ENCODE measurements around the gene SERINC2.

DNA sequence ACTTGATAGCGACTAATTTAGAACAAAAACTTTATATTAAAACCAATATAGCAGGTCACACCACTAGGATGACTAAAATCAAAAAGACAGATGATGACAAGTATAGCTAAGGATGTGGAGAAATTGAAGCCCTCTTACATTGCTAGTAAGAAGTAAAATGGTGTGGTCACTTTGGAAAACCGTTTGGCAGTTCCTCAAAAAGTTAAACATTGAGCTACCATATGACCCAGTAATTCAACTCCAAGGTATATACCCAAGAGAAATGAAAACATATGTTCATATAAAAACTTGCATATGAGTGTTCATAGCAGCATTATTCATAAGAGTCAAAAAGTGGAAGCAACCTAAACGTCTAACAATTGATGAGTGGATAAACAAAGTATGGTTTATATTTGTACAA, 13.0 kb upstream of the SERINC2 start:
- TF ChIP-seq, protein P1, sequence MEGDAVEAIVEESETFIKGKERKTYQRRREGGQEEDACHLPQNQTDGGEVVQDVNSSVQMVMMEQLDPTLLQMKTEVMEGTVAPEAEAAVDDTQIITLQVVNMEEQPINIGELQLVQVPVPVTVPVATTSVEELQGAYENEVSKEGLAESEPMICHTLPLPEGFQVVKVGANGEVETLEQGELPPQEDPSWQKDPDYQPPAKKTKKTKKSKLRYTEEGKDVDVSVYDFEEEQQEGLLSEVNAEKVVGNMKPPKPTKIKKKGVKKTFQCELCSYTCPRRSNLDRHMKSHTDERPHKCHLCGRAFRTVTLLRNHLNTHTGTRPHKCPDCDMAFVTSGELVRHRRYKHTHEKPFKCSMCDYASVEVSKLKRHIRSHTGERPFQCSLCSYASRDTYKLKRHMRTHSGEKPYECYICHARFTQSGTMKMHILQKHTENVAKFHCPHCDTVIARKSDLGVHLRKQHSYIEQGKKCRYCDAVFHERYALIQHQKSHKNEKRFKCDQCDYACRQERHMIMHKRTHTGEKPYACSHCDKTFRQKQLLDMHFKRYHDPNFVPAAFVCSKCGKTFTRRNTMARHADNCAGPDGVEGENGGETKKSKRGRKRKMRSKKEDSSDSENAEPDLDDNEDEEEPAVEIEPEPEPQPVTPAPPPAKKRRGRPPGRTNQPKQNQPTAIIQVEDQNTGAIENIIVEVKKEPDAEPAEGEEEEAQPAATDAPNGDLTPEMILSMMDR (IDR thresholded peaks at IDR 0.05; ENCODE audit: low read length): no peak
- no peak for TF ChIP-seq EZH2phosphoT487 (IDR thresholded peaks at IDR 0.05; ENCODE audit: low read length)
